Activated T-helper 1 cell treated with anti-CD3 and anti-CD28 coated beads, Interleukin-12 subunit alpha, Interleukin-12 subunit beta, Interleukin-2, Interleukin-4 antibody, amounts not matched to agents 30 ng/mL and 10 ng/mL and 1 ng/mL, durations not matched to agents 14 hours and 24 hours and 36 hours (primary cell): Measurements from ENCODE around the gene CDNF. TPM values are rescaled to one million over a fixed set of nuclear protein-coding genes. Genes with fewer than 3 reads are reported as not detected.
"Not testable (repeated sequence)": the region's sequence is repeated elsewhere in the genome, so short reads cannot be mapped to it uniquely, and the experiment has no call there.

ENCODE experiments used
- DNase-seq: peaks from one replicate; pipeline ENCODE4 v3.0.0; 2021; ENCODE audit warnings: low spot score
- H3K27ac Mint-ChIP-seq: one replicate; pipeline ENCODE4 v1.8.0; 2021; ENCODE audit warnings: mild to moderate bottlenecking, mixed read lengths
- H3K27me3 Mint-ChIP-seq: one replicate; pipeline ENCODE4 v1.8.0; 2022; ENCODE audit warnings: mild to moderate bottlenecking, moderate library complexity, mixed read lengths; ENCODE audit not compliant: insufficient read depth
- H3K36me3 Mint-ChIP-seq: one replicate; pipeline ENCODE4 v1.8.0; 2021; ENCODE audit warnings: low read depth, mixed read lengths
- H3K4me1 Mint-ChIP-seq: one replicate; pipeline ENCODE4 v1.8.0; 2021; ENCODE audit warnings: low read depth, mixed read lengths
- H3K4me3 Mint-ChIP-seq: one replicate; pipeline ENCODE4 v1.8.0; 2021; ENCODE audit warnings: mild to moderate bottlenecking, moderate library complexity, mixed read lengths
- H3K9me3 Mint-ChIP-seq: one replicate; pipeline ENCODE4 v1.8.0; 2021; ENCODE audit warnings: mixed read lengths
- intact Hi-C: fragments of 100-400 bp; cut with micrococcal nuclease; formaldehyde crosslinking; loops from one replicate; pipeline ENCODE4 v1.15.1; 2024
- total RNA-seq: library from RNA; stranded (reverse); gene quantifications from 2 replicates; pipeline ENCODE4 v1.2.3, GENCODE V29; 2022

Gene CDNF
- total RNA-seq, 1 donor from 2014 or later: 0.93 TPM

DNA sequence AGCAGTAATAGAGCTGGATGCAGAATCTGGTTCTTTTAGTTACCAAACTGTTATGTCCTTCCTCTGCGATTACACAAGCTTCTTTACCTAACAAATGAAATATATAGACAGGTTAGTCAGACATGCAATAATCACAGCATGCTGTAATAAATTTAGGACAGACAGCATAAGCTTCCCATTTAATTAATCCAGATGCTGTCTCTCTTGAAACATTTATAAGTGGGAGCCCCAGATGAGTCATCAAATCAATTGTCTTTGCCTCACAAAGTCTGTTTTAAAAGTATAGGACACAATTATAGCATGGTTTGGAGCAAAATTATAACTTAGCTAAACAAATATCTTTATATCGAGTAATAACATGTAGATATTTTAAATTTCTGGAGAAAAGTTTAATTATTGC is 1.6 kb downstream of the CDNF start:
- Mint-ChIP-seq H3K27me3 (no peaks in the 10 kb centered on the region), H3K9me3 (no peaks in the 10 kb centered on the region)
- intact Hi-C loops: loop anchor here (5.0 kb wide), 1 partner anchor 649 kb away; no protein-coding TSS in a partner anchor

GRCh38 chr10:14833106-14833505 is 4.7 kb downstream of the CDNF start:
- no peak for DNase-seq
- Mint-ChIP-seq H3K27ac (no peak overlapping the region), H3K9me3 (no peaks in the 10 kb centered on the region), H3K27me3 (no peaks in the 10 kb centered on the region), H3K36me3 (no peaks in the 10 kb centered on the region), H3K4me1 (peaks cover 5% of the 10 kb centered on the region), H3K4me3 (no peak overlapping the region)
- intact Hi-C loops: no loop called here

More for the DNA sequence above, 1.6 kb downstream of the CDNF start:
- Mint-ChIP-seq H3K4me1 (peaks cover 20% of the 10 kb centered on the region), H3K4me3 (no peak overlapping the region), H3K27ac (no peak overlapping the region), H3K36me3 (peaks cover 7% of the 10 kb centered on the region)
- no peak for DNase-seq

- H3K36me3 Mint-ChIP-seq: no peaks in the 10 kb centered on the region
- peaks cover 9% of the 10 kb centered on the region for H3K27me3 Mint-ChIP-seq
- peaks cover 14% of the 10 kb centered on the region for H3K4me1 Mint-ChIP-seq
- no peaks in the 10 kb centered on the region for H3K9me3 Mint-ChIP-seq
- H3K27ac Mint-ChIP-seq: no peak overlapping the region
- DNase-seq: no peak
- no peak overlapping the region for H3K4me3 Mint-ChIP-seq
- intact Hi-C loops: no loop called here
Observed at GRCh38 chr10:14826076-14826829, 11.6 kb downstream of the CDNF start.

DNA sequence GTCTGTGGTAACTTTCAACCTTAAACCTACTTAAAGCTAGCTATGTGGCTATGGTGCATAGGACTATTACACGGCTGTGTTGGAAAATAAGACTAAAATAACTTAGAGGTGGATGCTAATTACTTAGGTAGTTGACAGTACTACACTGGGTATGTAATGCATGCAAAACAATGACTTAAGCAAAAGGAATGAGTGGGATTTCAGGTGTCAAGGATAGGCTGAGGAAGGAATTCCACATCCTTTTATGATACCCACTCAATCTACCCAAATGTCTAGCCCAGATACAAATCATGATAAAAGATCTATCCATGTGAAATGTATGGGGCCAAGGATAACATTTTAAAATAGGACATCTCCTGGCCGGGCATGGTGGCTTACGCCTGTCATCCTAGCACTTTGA is 13.9 kb downstream of the CDNF start:
- no peak overlapping the region for H3K27ac Mint-ChIP-seq
- intact Hi-C loops: loop anchor here (1.0 to 2.0 kb wide), 6 partner anchors 15 to 627 kb away; partner anchors contain the start of genes CDNF, HSPA14 and MSANTD7
- no peaks in the 10 kb centered on the region for H3K9me3 Mint-ChIP-seq
- no peaks in the 10 kb centered on the region for H3K36me3 Mint-ChIP-seq
- H3K27me3 Mint-ChIP-seq: peaks cover 9% of the 10 kb centered on the region
- H3K4me1 Mint-ChIP-seq: peaks cover 22% of the 10 kb centered on the region
- no peak for DNase-seq
- no peak overlapping the region for H3K4me3 Mint-ChIP-seq

DNA sequence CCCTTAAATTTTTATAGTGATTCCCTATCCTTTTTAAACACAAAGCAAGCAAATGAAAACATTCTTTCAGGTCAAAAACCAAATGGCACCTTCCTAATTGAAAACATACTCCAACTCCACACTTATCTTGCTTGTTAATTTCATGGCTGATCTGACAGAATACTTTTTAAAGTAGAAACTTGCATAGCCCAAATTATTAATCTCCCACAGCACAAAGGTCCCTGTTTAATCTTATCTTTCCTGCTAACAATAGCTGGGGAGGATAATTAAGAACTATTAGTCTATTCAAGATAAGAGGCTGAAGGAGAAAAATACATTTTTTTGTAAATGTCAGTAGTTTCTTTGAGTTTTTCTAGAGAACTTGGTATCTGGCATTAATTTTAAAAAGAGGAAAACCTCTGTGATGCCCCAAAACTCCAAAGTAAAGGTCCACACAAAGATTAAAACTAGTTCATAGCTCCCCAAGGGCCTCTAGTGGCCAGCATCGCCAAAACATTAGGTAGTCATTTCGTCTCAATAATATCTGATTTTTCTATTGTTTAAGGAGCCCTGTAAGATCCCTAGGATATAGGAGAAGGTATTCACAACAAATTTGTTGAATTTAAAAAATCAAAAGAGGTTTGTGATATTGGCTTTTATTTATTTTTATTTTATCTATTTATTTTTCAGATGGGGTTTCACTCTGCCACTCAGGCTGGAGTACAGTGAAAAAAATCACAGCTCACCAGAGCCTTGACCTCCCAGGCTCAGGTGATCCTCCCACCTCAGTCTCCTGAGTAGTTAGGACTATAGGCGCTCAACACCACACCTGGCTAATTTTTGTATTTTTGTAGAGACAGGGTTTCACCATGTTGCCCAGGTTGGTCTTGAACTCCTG is 14.7 kb downstream of the CDNF start:
- intact Hi-C loops: loop anchor here (1.0 to 2.0 kb wide), 6 partner anchors 16 to 626 kb away; partner anchors contain the start of genes CDNF, HSPA14 and MSANTD7

DNA sequence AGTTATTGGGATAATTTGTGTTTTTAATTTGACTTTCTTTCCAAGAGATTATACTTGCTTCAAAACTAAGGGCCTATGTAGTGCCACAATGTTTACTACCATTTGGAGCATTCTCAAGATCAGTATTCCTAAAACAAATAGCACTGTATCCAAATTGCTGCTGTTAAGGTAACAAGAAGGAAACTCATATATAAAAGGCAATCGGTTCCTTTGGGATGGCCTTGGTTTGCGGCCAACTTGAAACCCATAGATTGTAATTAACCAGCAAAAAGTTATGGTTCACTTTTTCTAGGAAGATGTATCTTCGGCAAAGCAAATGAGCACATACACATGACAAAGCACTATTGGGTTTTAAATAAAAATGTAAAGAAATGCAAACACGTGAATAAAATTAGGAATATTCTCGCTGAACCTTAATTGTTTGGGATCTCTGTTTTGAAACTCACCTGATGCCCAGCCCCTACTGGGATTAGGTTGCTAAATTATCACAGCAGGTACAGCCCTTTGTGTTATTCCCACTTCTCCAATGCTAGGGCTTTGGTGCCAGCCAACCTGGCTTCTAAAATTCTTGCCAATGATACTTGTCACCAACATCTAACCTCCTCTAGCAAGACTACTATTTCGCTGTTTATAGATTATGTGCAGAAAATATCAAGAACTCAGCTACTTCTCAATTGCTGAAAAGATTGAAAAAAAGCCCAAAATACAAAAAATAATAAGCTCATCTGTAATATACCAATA is 16.0 kb downstream of the CDNF start:
- Mint-ChIP-seq H3K27ac (no peak overlapping the region), H3K4me1 (peaks cover 22% of the 10 kb centered on the region), H3K36me3 (no peaks in the 10 kb centered on the region), H3K9me3 (no peaks in the 10 kb centered on the region), H3K4me3 (no peak overlapping the region), H3K27me3 (peaks cover 9% of the 10 kb centered on the region)
- no peak for DNase-seq
- intact Hi-C loops: loop anchor here (2.0 kb wide), 1 partner anchor 17 kb away; the partner anchor contains the start of genes CDNF, HSPA14 and MSANTD7

More for the DNA sequence above, 14.7 kb downstream of the CDNF start:
- Mint-ChIP-seq H3K4me1 (peaks cover 22% of the 10 kb centered on the region), H3K9me3 (no peaks in the 10 kb centered on the region), H3K36me3 (no peaks in the 10 kb centered on the region), H3K4me3 (no peak overlapping the region), H3K27ac (no peak overlapping the region), H3K27me3 (peaks cover 9% of the 10 kb centered on the region)
- DNase-seq: no peak

DNA sequence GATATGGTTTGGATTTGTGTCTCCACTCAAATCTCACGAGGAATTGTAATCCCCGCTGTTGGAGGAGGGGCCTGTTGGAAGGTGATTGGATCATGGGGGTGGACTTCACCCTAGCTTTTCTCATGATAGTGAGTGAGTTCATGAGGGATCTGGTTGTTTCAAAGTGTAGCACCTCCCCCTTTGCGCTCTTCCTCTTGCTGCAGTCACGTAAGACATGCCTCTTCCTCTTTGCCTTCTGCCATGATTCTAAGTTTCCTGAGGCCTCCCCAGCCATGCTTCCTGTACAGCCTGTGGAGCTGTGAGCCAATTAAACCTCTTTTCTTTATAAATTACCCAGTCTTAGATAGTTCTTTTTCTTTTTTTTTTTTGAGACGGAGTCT is 17.1 kb downstream of the CDNF start:
- no peak for DNase-seq
- no peaks in the 10 kb centered on the region for H3K9me3 Mint-ChIP-seq
- peaks cover 15% of the 10 kb centered on the region for H3K4me1 Mint-ChIP-seq
- no peak overlapping the region for H3K4me3 Mint-ChIP-seq
- H3K27me3 Mint-ChIP-seq: peaks cover 6% of the 10 kb centered on the region
- H3K36me3 Mint-ChIP-seq: no peaks in the 10 kb centered on the region
- intact Hi-C loops: no loop called here
- H3K27ac Mint-ChIP-seq: no peak overlapping the region

- intact Hi-C loops: no loop called here
- Mint-ChIP-seq H3K4me3 (no peak overlapping the region), H3K4me1 (peaks cover 15% of the 10 kb centered on the region), H3K36me3 (no peaks in the 10 kb centered on the region), H3K27ac (no peak overlapping the region), H3K27me3 (peaks cover under 1% of the 10 kb centered on the region), H3K9me3 (no peaks in the 10 kb centered on the region)
- DNase-seq: no peak
Observed at GRCh38 chr10:14820010-14820774, 17.6 kb downstream of the CDNF start.

DNA sequence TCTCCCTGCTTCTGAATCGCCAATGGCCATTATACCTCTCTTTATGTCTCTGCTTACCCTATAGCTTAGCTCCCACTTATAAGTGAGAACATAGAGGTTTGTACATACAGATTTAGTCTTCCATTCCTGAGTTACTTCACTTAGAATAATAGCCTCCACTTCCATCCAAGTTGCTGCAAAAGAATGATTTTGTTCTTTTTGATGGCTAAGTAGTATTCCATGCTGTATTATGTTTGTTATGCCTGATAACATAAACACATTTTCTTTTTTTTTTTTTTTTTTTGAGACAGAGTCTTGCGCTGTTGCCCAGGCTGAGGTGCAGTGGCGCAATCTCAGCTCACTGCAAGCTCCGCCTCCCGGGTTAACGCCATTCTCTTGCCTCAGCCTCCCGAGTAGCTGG is 21.1 kb downstream of the CDNF start:
- H3K36me3 Mint-ChIP-seq, intact Hi-C loops, H3K27me3 Mint-ChIP-seq, H3K9me3 Mint-ChIP-seq, H3K27ac Mint-ChIP-seq, DNase-seq, H3K4me3 Mint-ChIP-seq: not testable (repeated sequence)
- H3K4me1 Mint-ChIP-seq: peaks cover 25% of the 10 kb centered on the region

DNA sequence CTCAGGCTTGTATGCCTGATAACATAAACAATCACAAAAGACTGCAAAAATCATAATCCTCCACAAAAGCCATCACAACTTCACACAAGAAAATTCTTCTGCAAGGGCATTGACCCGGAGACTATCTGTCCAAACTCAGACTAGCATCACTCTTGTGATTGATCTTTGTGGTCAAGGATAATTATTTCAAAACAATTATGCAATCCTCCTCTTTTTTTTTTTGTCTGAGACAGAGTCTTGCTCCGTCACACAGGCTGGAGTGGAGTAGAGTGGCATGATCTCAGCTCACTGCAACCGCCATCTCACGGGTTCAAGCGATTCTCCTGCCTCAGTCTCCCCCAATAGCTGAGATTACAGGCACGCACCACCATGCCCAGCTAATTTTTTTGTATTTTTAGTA is 22.2 kb downstream of the CDNF start:
- Mint-ChIP-seq H3K27me3 (no peaks in the 10 kb centered on the region), H3K4me1 (peaks cover 31% of the 10 kb centered on the region), H3K4me3 (no peak overlapping the region), H3K9me3 (no peaks in the 10 kb centered on the region), H3K36me3 (peaks cover 2% of the 10 kb centered on the region), H3K27ac (no peak overlapping the region)
- no peak for DNase-seq
- intact Hi-C loops: no loop called here

DNA sequence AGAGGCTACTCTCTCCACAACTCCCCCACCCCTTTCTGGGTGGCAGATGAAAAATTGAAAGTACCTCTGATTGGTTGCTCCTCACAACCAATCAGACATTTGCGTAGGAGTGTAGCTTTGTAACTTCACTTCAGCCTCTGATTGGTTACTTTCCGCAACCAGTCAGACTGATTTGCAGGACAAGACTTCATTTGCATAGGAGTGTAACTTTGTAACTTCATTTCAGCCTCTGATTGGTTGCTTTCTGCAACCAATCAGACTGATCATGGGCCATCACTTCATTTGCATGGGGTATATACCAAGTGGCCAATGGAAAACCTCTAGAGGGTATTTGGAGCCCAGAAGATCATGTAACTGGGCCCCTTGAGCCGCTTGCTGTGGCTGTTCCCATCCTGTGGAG is 25.6 kb downstream of the CDNF start:
- Mint-ChIP-seq H3K4me3 (no peak overlapping the region), H3K9me3 (no peaks in the 10 kb centered on the region)
- intact Hi-C loops: no loop called here

More for the DNA sequence above, 25.6 kb downstream of the CDNF start:
- H3K27me3 Mint-ChIP-seq: no peaks in the 10 kb centered on the region
- peaks cover 2% of the 10 kb centered on the region for H3K36me3 Mint-ChIP-seq
- peaks cover 23% of the 10 kb centered on the region for H3K4me1 Mint-ChIP-seq
- H3K27ac Mint-ChIP-seq: no peak overlapping the region
- DNase-seq: no peak
